Hematopoietic multipotent progenitor cell treated with erythropoietin and hydrocortisone succinate and interleukin-3 and kit ligand, for 4 days (in vitro differentiated cells): Measurements from ENCODE around the gene LHX3.
A peak's percentile ranks its signal among the peaks of the same experiment; 100 is the strongest.

Source experiments
- DNase-seq: peaks from one replicate; pipeline ENCODE4 v3.0.0-alpha.2; 2015

Gene LHX3

DNA sequence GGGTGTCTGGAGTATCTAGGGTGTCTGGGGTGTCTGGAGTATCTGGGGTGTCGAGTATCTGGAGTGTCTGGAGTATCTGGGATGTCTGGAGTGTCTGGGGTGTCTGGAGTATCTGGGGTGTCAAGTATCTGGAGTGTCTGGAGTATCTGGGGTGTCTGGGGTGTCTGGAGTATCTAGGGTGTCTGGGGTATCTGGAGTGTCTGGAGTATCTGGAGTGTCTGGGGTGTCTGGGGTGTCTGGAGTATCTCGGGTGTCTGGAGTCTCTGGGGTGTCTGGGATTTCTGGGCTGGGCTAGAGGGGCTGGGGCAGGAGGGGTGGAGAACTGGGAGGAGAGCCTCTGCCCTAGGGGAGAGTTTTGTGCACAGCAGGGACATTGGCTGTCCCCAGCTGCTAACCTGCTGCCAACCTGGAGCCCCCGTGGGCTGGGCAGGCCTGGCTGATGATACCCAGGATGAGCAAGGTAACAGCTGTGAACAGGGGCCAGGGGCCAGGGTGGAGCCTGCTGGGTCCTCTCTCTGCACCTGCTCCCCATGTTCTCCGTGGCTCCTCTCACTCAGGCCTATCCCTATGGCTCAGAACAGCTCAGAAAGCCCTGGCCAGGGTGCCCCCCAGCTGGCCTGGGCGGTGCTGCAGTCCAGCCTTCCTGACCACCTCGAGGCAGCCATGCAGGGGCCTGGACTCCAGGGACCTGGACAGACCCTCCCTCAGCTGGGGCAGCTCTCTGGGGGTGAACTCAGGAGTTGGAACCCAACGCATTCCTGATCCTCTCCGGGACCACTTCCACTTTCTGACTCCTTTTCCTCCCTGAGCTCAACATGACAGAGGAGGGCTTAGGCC, 29.9 kb downstream of the LHX3 start:
- DNase-seq, result no peak

DNA sequence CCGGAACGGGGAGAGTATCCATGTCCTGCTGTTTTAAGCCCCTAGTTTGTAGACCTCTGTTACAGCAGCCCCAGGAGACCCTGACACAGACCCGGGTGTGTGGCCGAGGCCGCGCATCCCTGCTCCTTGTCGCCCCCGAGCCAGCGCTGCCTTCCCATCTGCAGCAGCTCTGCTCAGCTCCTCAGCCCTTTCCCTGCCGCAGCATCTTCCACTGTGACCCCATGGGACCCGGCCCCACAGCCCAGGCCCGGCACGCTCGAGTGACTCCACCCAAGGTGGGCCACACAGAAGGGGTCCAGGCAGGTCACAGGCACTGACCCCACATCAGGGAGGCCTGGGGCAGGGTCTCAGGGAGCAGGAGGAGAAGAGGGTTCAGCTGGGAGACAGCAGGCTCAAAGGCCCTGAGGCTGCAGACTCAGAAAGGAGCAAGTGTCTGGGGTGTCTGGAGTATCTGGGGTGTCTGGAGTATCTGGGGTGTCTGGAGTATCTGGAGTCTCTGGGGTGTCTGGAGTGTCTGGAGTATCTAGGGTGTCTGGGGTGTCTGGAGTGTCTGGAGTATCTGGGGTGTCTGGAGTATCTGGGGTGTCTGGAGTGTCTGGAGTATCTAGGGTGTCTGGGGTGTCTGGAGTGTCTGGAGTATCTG, 31.2 kb downstream of the LHX3 start:
- DNase-seq, result no peak

DNA sequence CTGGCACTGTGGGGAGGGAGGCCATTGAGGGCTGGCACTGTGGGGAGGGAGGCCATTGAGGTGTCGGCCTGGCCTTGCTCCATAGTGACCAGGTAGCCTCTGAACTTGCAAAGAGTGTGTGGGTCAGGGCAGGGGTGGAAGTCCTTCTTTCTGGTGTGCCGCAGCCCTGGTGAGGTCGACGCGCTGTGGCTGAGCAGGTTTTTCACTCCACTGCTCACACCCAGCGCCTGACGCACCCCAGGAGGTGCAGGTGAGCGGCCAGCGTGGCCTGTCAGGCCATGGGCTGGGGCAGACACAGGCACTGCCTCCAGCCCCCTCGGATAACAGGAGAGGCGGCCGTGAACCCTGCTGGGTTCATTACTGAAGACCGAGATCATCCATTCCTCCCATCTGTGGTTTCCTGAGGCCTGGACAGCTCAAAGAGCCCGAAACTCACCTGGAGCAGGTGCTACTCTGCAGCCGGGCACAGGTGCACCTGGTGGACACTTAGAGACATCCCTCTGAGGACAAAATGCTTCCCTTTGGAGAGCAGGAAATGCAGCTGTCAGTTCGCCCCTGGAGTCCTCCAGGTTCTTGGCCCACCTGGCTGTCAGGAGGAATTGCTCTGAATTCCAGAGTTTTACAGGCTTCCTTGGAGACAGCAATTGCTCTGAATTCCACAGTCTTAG, 32.4 kb downstream of the LHX3 start:
- DNase-seq, result no peak

- DNase-seq, result no peak
These were observed 33.0 kb downstream of the LHX3 start for GRCh38 chr9:136171801-136172411.

- DNase-seq, result no peak
These were observed 33.7 kb downstream of the LHX3 start for GRCh38 chr9:136171009-136171800.

GRCh38 chr9:136170006-136170901, 34.7 kb downstream of the LHX3 start:
- peak; percentile 66 for DNase-seq

GRCh38 chr9:136169495-136169894, 35.4 kb downstream of the LHX3 start:
- DNase-seq, result no peak

DNA sequence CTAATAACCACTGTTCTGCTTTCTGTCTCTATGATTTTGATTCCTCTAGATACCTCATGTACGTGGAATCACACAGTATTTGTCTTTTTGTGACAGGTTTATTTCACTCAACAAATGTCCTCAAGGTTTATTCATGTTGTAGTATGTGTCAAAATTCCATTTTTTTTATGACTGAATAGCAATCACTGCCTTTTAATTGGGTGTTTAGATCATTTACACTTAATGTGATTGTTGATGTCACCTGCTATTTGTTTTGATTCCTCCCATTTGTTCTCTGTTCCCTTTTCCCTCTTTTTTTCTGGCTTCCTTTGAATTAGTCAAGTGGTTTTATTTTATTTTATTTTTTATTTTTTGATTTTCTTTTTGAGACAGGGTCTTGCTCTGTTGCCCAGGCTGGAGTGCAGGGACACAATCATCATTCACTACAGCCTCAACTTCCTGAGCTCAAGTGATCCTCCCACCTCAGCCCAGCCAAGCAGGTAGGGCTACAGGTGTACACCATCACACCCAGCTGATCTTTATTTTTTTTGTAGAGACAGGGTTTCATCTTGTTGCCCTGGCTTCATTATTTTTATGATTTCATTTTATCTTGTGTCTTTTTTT, 41.6 kb downstream of the LHX3 start:
- no peak for DNase-seq

GRCh38 chr9:136160995-136161610, 43.8 kb downstream of the LHX3 start:
- DNase-seq, result no peak

- DNase-seq, result no peak
These were observed 44.5 kb downstream of the LHX3 start for GRCh38 chr9:136160381-136160841.

- DNase-seq, result no peak
These were observed 45.1 kb downstream of the LHX3 start for GRCh38 chr9:136159851-136160250.

GRCh38 chr9:136157477-136158265, 47.3 kb downstream of the LHX3 start:
- no peak for DNase-seq

- no peak for DNase-seq
These were observed 48.5 kb downstream of the LHX3 start for GRCh38 chr9:136156209-136157120.

DNA sequence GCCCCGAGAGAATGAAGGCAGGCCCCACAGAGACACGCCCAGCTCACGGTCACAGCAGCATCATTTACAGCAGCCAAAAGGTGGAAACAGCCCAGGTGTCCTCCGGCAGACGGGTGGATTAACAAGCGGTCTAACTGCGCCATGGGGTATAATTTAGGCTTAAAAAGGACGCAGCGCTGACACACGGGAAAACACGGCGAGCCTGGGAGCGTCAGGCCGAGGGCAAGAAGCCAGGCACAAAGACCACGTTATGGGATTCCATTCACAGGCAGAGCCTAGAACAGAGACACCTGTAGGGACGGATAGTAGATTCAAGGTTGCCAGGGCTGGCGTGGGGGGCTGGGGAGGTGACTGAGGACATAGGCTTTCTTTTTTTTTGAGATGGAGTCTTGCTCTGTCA, 49.4 kb downstream of the LHX3 start:
- DNase-seq, result no peak

GRCh38 chr9:136154943-136155342, 50.0 kb downstream of the LHX3 start:
- no peak for DNase-seq

- no peak for DNase-seq
These were observed 51.4 kb downstream of the LHX3 start for GRCh38 chr9:136153381-136154065.

DNA sequence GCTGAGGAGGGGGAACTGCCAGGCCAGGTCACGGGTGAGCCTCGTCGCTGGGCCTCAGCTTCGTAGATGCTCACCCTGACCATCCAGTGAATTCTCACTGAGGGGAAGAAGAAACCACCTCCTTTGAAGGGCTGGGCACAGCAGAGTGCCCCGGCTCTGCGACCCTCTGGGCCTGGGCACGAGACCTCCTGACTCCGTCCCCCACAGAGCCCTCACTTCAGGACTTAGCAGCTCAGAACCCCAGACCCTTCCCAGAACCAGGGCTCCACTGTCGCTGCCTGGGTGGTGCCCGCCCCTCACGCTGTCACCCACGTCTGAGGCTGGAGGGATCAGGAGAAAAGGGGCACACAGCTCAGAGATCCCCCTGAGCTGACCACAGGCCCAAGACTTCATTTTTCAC, 52.0 kb downstream of the LHX3 start:
- no peak for DNase-seq

DNA sequence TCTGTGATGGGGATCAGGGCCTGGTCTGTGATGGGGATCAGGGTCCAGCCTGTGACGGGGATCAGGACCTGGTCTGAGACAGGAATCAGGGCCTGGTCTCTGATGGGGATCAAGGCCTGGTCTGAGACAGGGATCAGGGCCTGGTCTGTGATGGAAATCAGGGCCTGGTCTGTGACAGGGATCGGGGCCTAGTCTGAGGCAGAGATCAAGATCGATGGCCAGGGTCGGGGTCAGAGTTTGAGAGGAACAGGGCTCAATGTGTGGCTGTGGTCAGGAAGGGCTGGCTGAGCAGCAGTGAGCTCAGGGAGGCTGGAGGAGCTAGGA, 52.4 kb downstream of the LHX3 start:
- DNase-seq, result no peak
